Endothelial cell (in vitro differentiated cells): ENCODE data around the gene C9orf50. TPM values are rescaled to one million over a fixed set of nuclear protein-coding genes. Genes with fewer than 3 reads are reported as not detected.

Experiments used
- DNase-seq: peaks from one replicate; pipeline ENCODE4 v3.0.0; 2021; ENCODE audit warnings: low spot score
- H3K27ac Mint-ChIP-seq: one replicate; pipeline ENCODE4 v1.8.0; 2021; ENCODE audit warnings: mixed read lengths, inconsistent platforms; ENCODE audit not compliant: unreplicated experiment
- H3K27me3 Mint-ChIP-seq: one replicate; pipeline ENCODE4 v1.8.0; 2021; ENCODE audit warnings: mild to moderate bottlenecking, moderate library complexity, mixed read lengths, inconsistent platforms; ENCODE audit not compliant: unreplicated experiment
- H3K36me3 Mint-ChIP-seq: one replicate; pipeline ENCODE4 v1.8.0; 2021; ENCODE audit warnings: mild to moderate bottlenecking, low read depth, mixed read lengths, inconsistent platforms; ENCODE audit not compliant: unreplicated experiment
- H3K4me1 Mint-ChIP-seq: one replicate; pipeline ENCODE4 v1.8.0; 2021; ENCODE audit warnings: mild to moderate bottlenecking, mixed read lengths, inconsistent platforms; ENCODE audit not compliant: unreplicated experiment
- H3K4me3 Mint-ChIP-seq: one replicate; pipeline ENCODE4 v1.8.0; 2021; ENCODE audit warnings: mild to moderate bottlenecking, mixed read lengths, inconsistent platforms; ENCODE audit not compliant: unreplicated experiment
- H3K9me3 Mint-ChIP-seq: one replicate; pipeline ENCODE4 v1.8.0; 2021; ENCODE audit warnings: mixed read lengths, inconsistent platforms; ENCODE audit not compliant: unreplicated experiment
- CTCF ChIP-seq: fragments of 200-600 bp; sonication (generic); IDR thresholded peaks from one replicate; pipeline ENCODE4 v1.5.0; 2021; ENCODE audit warnings: antibody characterized with exemption; ENCODE audit not compliant: unreplicated experiment
- total RNA-seq: library from RNA; stranded (reverse); fragmentation: NEBNext Ultra II Directional; extraction: Animal tissue kit (Norgen Biotek cat#: 25700); gene quantifications from one replicate; pipeline ENCODE4 v1.2.1, GENCODE V29; 2021; ENCODE audit not compliant: unreplicated experiment

The C9orf50 gene
- total RNA-seq, 1 donor from 2014 or later, result not detected

GRCh38 chr9:129648092-129648763 lies 27.3 kb upstream of the C9orf50 start:
- no peak for DNase-seq
- H3K27ac Mint-ChIP-seq, result no peak overlapping the region
- no peaks in the 10 kb centered on the region for H3K4me1 Mint-ChIP-seq
- peak overlapping the region; percentile 21 for H3K4me3 Mint-ChIP-seq
- no peak for TF ChIP-seq CTCF
- H3K27me3 Mint-ChIP-seq, result peaks cover 11% of the 10 kb centered on the region
- peaks cover 4% of the 10 kb centered on the region for H3K36me3 Mint-ChIP-seq
- no peaks in the 10 kb centered on the region for H3K9me3 Mint-ChIP-seq

- no peaks in the 10 kb centered on the region for H3K9me3 Mint-ChIP-seq
- no peak for DNase-seq
- peaks cover 11% of the 10 kb centered on the region for H3K27me3 Mint-ChIP-seq
- H3K36me3 Mint-ChIP-seq, result peaks cover 4% of the 10 kb centered on the region
- no peaks in the 10 kb centered on the region for H3K4me1 Mint-ChIP-seq
- no peak for TF ChIP-seq CTCF
- H3K27ac Mint-ChIP-seq, result no peak overlapping the region
- no peak overlapping the region for H3K4me3 Mint-ChIP-seq
These were observed 26.7 kb upstream of the C9orf50 start for GRCh38 chr9:129647635-129648034.

- H3K4me1 Mint-ChIP-seq, result no peaks in the 10 kb centered on the region
- peaks cover 11% of the 10 kb centered on the region for H3K27me3 Mint-ChIP-seq
- peaks cover 4% of the 10 kb centered on the region for H3K36me3 Mint-ChIP-seq
- no peaks in the 10 kb centered on the region for H3K9me3 Mint-ChIP-seq
- no peak overlapping the region for H3K27ac Mint-ChIP-seq
- no peak for DNase-seq
- no peak overlapping the region for H3K4me3 Mint-ChIP-seq
- no peak for TF ChIP-seq CTCF
These were observed 25.8 kb upstream of the C9orf50 start for GRCh38 chr9:129646654-129647053.

- no peak for DNase-seq
- no peak overlapping the region for H3K27ac Mint-ChIP-seq
- no peak for TF ChIP-seq CTCF
- H3K9me3 Mint-ChIP-seq, result no peaks in the 10 kb centered on the region
- H3K36me3 Mint-ChIP-seq, result peaks cover 5% of the 10 kb centered on the region
- H3K4me1 Mint-ChIP-seq, result peaks cover 2% of the 10 kb centered on the region
- H3K4me3 Mint-ChIP-seq, result no peak overlapping the region
- H3K27me3 Mint-ChIP-seq, result peaks cover 12% of the 10 kb centered on the region
These were observed 25.4 kb upstream of the C9orf50 start for GRCh38 chr9:129646252-129646651.

- TF ChIP-seq CTCF, result no peak
- H3K27ac Mint-ChIP-seq, result no peak overlapping the region
- H3K9me3 Mint-ChIP-seq, result no peaks in the 10 kb centered on the region
- DNase-seq, result no peak
- H3K27me3 Mint-ChIP-seq, result peaks cover 12% of the 10 kb centered on the region
- H3K4me3 Mint-ChIP-seq, result no peak overlapping the region
- H3K36me3 Mint-ChIP-seq, result peaks cover 9% of the 10 kb centered on the region
- peaks cover 7% of the 10 kb centered on the region for H3K4me1 Mint-ChIP-seq
These were observed 24.0 kb upstream of the C9orf50 start for GRCh38 chr9:129644902-129645301.
